ENCODE data around the gene APOO. TPM values are rescaled to one million over a fixed set of nuclear protein-coding genes. Genes with fewer than 3 reads are reported as not detected.

APOO gene
- total and polyA plus RNA-seq, 2 of the 13 experiments (the other 11 are each of a cell fraction or from before 2014, with no cell fraction given), result 9.7 to 22.1 TPM

DNA sequence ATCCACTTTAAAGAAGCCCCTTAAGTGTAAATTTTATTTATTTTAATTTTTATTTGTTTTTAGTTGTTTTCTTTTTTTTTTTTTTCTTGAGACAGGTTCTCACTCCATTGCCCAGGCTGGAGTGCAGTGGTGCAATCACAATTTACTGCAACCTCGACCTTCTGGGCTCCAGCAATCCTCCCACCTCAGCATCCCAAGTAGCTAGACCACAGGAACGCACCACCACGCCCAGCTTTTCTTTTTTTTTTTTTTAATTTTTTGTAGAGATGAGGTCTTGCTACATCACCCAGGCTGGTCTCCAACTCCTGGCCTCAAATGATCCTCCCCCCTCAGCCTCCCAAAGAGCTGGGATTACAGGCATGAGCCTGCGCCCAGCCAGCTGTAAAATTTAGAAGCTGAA, 118.8 kb downstream of the APOO start:
- Histone ChIP-seq H4K20me1 (ENCODE audit: insufficient read depth, low read length) (peaks cover 12% of the 10 kb centered on the region), H3K36me3 (replicated peaks in 1 of 2; ENCODE audit: control insufficient read depth in 1 of 2, insufficient read depth in 2 of 2, low read length in 2 of 2) (peaks cover 0 to 1% of the 10 kb centered on the region in 2 experiments; a peak in 2 of 5 replicates), H2AFZ (ENCODE audit: low read length) (no peak overlapping the region), H3K9me3 (ENCODE audit: low read length) (no peaks in the 10 kb centered on the region), H3K4me1 (ENCODE audit: insufficient read depth, low read length) (peaks cover 34% of the 10 kb centered on the region), H3K4me2 (ENCODE audit: low read depth, low read length) (no peak overlapping the region), H3K4me3 (replicated peaks in 1 of 3; ENCODE audit: insufficient read depth in 1 of 3, low read depth in 2 of 3, low read length in 3 of 3) (no peak overlapping the region), H3K9ac (ENCODE audit: insufficient read depth, low read depth, low read length) (no peak overlapping the region), H3K79me2 (ENCODE audit: insufficient read depth, low read length) (peaks cover 12% of the 10 kb centered on the region), H3K27me3 (ENCODE audit: control insufficient read depth in 1 of 2, insufficient read depth in 2 of 2, low read length in 2 of 2) (no peaks in the 10 kb centered on the region; a peak in 1 of 5 replicates), H3K27ac (ENCODE audit: extremely low read length, insufficient read depth, low read length) (no peak overlapping the region)
- ChIA-PET POLR2A (no interaction called here), CTCF (ENCODE audit: low intra/inter-chr PET ratio, low total read pairs) (no interaction called here)
- intact Hi-C loops (cut with micrococcal nuclease; ENCODE audit: unreplicated experiment), result loop anchor here (10.0 kb wide), 1 partner anchor 1944 kb away; no protein-coding TSS in a partner anchor
- no peak for ATAC-seq
- no TSS peak for BruUV-seq (replicated peaks)
- in situ Hi-C loops (cut with HindIII; ENCODE audit: extremely low pct_ligation_motif_present, low pct_unique_long_range_greater_than_20kb), result no loop called here
- DNase-seq (ENCODE audit: low spot score), result no peak
- no peak for FAIRE-seq
- 50% methylated on average over 3 of the region's 4 CpGs for WGBS (ENCODE audit: low lambda C conversion rate)
- TF ChIP-seq CAMTA2 (CRISPR knock-in tag; IDR thresholded peaks at IDR 0.05; ENCODE audit: borderline replicate concordance) (no peak), HNF1A (IDR thresholded peaks at IDR 0.05; ENCODE audit: low read depth) (no peak), HNF1A (CRISPR knock-in tag; IDR thresholded peaks at IDR 0.05; ENCODE audit: borderline replicate concordance) (no peak)
- TF ChIP-seq, protein P1, sequence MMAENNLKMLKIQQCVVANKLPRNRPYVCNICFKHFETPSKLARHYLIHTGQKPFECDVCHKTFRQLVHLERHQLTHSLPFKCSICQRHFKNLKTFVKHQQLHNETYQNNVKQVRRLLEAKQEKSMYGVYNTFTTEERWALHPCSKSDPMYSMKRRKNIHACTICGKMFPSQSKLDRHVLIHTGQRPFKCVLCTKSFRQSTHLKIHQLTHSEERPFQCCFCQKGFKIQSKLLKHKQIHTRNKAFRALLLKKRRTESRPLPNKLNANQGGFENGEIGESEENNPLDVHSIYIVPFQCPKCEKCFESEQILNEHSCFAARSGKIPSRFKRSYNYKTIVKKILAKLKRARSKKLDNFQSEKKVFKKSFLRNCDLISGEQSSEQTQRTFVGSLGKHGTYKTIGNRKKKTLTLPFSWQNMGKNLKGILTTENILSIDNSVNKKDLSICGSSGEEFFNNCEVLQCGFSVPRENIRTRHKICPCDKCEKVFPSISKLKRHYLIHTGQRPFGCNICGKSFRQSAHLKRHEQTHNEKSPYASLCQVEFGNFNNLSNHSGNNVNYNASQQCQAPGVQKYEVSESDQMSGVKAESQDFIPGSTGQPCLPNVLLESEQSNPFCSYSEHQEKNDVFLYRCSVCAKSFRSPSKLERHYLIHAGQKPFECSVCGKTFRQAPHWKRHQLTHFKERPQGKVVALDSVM (CRISPR knock-in tag; IDR thresholded peaks at IDR 0.05), result peak; percentile 87
